CD8-positive, alpha-beta memory T cell (primary cell): ENCODE measurements around the gene TSPAN18. TPM values are rescaled to one million over a fixed set of nuclear protein-coding genes. Genes with fewer than 3 reads are reported as not detected.

Source experiments
- CTCF ChIA-PET: fragments of 350-600 bp; sonication (Branson Sonifier 250); formaldehyde crosslinking; loops from one replicate; lab custom pipeline; 2021; ENCODE audit warnings: antibody characterized with exemption; lab: Charles Lee
- POLR2A ChIA-PET: fragments of 350-600 bp; sonication (Branson Sonifier 250); formaldehyde crosslinking; loops from one replicate; lab custom pipeline; 2021; ENCODE audit warnings: antibody characterized with exemption; lab: Charles Lee
- DNase-seq, 5 donors: peaks; one replicate each; pipeline versions ENCODE4 v3.0.0 to v3.0.0-alpha.2; 2020 to 2022; ENCODE audit warnings: mixed read lengths in 1 of 5
- H3K27ac ChIP-seq: one replicate; pipeline ENCODE4 v1.7.0; 2013; ENCODE audit warnings: low read depth, mild to moderate bottlenecking, low read length, moderate library complexity
- H3K27me3 ChIP-seq: 2 replicates; pipeline ENCODE4 v1.7.0; 2013; ENCODE audit warnings: low read length, mild to moderate bottlenecking; ENCODE audit not compliant: insufficient read depth, poor library complexity, severe bottlenecking
- H3K36me3 ChIP-seq: 2 replicates; pipeline ENCODE4 v1.7.0; 2013; ENCODE audit warnings: mild to moderate bottlenecking, low read length, moderate library complexity; ENCODE audit not compliant: insufficient read depth
- H3K4me1 ChIP-seq: 2 replicates; pipeline ENCODE4 v1.7.0; 2013; ENCODE audit warnings: mild to moderate bottlenecking, low read length, moderate library complexity; ENCODE audit not compliant: insufficient read depth
- H3K4me3 ChIP-seq: 2 replicates; pipeline ENCODE4 v1.7.0; 2013; ENCODE audit warnings: mild to moderate bottlenecking, low read length
- H3K9me3 ChIP-seq: 2 replicates; pipeline ENCODE4 v1.7.0; 2013; ENCODE audit warnings: mild to moderate bottlenecking, low read length
- H3K27ac Mint-ChIP-seq, 8 donors: one replicate each; pipeline ENCODE4 v1.8.0; 2020 to 2021; ENCODE audit warnings: mixed read lengths in 8 of 8, mild to moderate bottlenecking in 6 of 8, inconsistent platforms in 3 of 8, moderate library complexity in 3 of 8
- H3K27me3 Mint-ChIP-seq, 2 donors: one replicate each; pipeline ENCODE4 v1.8.0; 2020 to 2021; ENCODE audit warnings: mixed read lengths in 2 of 2, mild to moderate bottlenecking in 1 of 2, moderate library complexity in 1 of 2
- H3K36me3 Mint-ChIP-seq, 3 donors: one replicate each; pipeline ENCODE4 v1.8.0; 2020 to 2021; ENCODE audit warnings: mixed read lengths in 3 of 3, inconsistent platforms in 1 of 3, mild to moderate bottlenecking in 1 of 3
- H3K4me1 Mint-ChIP-seq, 3 donors: one replicate each; pipeline ENCODE4 v1.8.0; 2020 to 2021; ENCODE audit warnings: mixed read lengths in 3 of 3, inconsistent platforms in 1 of 3, mild to moderate bottlenecking in 1 of 3
- H3K4me3 Mint-ChIP-seq, 7 donors: one replicate each; pipeline ENCODE4 v1.8.0; 2020 to 2021; ENCODE audit warnings: mixed read lengths in 7 of 7, mild to moderate bottlenecking in 6 of 7, moderate library complexity in 4 of 7, inconsistent platforms in 2 of 7
- H3K9me3 Mint-ChIP-seq, 5 donors: one replicate each; pipeline ENCODE4 v1.8.0; 2020 to 2022; ENCODE audit warnings: mixed read lengths in 5 of 5, mild to moderate bottlenecking in 3 of 5, moderate library complexity in 2 of 5, inconsistent platforms in 1 of 5
- polyA plus RNA-seq: library from polyadenylated mRNA; unstranded; fragments of 300-500 nt; fragmentation: Illumina TruSeq; gene quantifications from one replicate; pipeline ENCODE4 v1.2.3, GENCODE V29; 2021
- total RNA-seq, 2 experiments: library from RNA; stranded (reverse); gene quantifications; one replicate each; pipeline ENCODE4 v1.2.3, GENCODE V29; 2021

The TSPAN18 gene
- total and polyA plus RNA-seq, 3 experiments from 2014 or later: 0.60 to 15.1 (median 1.2) TPM

DNA sequence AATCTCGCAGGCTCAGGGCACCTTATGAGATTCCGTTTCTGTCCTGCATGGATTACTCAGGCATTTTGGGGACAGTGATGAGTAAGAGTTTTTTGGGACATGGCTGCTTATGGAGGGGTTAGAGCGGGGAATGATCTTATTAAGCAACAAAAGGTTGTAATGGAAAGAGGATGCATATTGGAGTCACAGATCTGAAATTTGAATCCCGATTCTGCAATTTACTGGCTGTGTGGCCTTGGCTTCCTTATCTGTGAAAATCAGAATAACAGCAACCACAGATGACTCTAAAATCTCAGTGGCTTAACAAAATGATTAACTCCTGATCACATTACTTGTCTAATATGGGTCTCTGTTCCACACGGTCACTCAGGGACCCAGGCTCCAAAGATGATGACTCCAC lies 5.8 kb downstream of the TSPAN18 start:
- POLR2A ChIA-PET: no interaction called here
- Histone ChIP-seq H3K9me3 (no peaks in the 10 kb centered on the region), H3K27me3 (peaks cover 7% of the 10 kb centered on the region), H3K27ac (no peak overlapping the region), H3K4me1 (peaks cover 34% of the 10 kb centered on the region), H3K4me3 (no peak overlapping the region), H3K36me3 (no peaks in the 10 kb centered on the region)
- H3K27ac Mint-ChIP-seq: peak overlapping the region in 1 of 8 donors; percentile 48
- H3K4me1 Mint-ChIP-seq: peaks cover 34 to 65% (median 45%) of the 10 kb centered on the region in 3 donors
- H3K27me3 Mint-ChIP-seq: peaks cover 10 to 15% of the 10 kb centered on the region in 2 donors
- H3K36me3 Mint-ChIP-seq: peaks cover 0 to 6% (median 2%) of the 10 kb centered on the region in 3 donors
- no peaks in the 10 kb centered on the region for H3K9me3 Mint-ChIP-seq
- CTCF ChIA-PET: no interaction called here
- DNase-seq: no peak
- H3K4me3 Mint-ChIP-seq: no peak overlapping the region

DNA sequence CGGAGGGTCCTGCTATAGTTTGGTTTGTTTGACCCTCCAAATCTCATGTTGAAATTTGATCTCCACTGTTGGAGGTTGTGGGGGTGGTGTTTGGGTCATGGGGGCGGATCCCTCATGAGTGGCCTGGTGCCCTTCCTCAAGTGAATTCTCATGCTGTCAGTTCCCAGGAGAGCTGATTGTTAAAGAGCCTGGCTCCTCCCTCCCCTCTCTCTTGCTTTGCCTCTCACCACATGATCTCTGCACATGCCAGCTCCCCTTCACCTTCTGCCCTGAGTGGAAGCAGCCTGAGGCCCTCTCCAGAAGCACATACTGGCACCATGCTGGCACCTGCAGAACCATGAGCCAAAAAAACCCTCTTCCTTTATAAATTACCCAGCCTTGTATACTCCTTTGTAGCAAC lies 7.1 kb downstream of the TSPAN18 start:
- Mint-ChIP-seq H3K27me3 (peaks cover 0 to 6% of the 10 kb centered on the region in 2 donors), H3K27ac (peak overlapping the region in 1 of 8 donors; percentile 48), H3K36me3 (peaks cover 0 to 11% (median 5%) of the 10 kb centered on the region in 3 donors), H3K4me1 (peaks cover 26 to 58% (median 35%) of the 10 kb centered on the region in 3 donors), H3K9me3 (no peaks in the 10 kb centered on the region), H3K4me3 (no peak overlapping the region)
- DNase-seq: no peak
- Histone ChIP-seq H3K27ac (no peak overlapping the region), H3K4me1 (peaks cover 27% of the 10 kb centered on the region), H3K27me3 (no peaks in the 10 kb centered on the region), H3K4me3 (no peak overlapping the region), H3K9me3 (no peaks in the 10 kb centered on the region), H3K36me3 (no peaks in the 10 kb centered on the region)
- POLR2A ChIA-PET: no interaction called here
- CTCF ChIA-PET: no interaction called here

DNA sequence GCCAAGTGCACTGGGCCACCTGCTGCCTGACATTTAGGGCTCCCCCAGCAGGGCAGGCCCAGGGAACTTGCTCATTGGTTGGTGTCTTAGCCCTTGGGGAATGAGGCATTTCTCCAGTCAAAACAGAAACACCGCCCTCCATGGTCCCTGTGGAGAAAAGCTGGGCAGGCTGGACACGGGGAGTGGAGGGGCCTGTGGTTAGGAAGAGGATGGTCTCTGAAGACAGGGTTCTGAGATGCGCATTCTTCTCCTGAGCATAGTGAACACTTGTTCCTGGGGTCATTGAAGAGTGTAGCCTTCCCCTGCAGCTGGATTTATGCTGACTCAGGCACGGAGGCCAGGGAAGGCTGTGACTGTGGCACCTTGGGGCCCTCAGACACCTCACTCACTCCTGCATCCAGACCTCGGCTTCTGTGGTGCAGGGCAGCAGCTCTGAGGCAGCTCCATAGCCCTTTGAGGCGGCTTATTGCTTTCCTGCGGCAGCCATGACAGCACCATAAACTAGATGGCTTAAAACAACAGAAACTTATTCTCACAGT lies 8.2 kb downstream of the TSPAN18 start:
- H3K27me3 Mint-ChIP-seq: peaks cover 2 to 4% of the 10 kb centered on the region in 2 donors
- H3K9me3 ChIP-seq: no peaks in the 10 kb centered on the region
- peak overlapping the region in 1 of 8 donors; percentile 64 for H3K27ac Mint-ChIP-seq
- CTCF ChIA-PET: no interaction called here
- peaks cover 18 to 47% (median 25%) of the 10 kb centered on the region in 3 donors for H3K4me1 Mint-ChIP-seq
- H3K4me3 ChIP-seq: no peak overlapping the region
- peaks cover 17% of the 10 kb centered on the region for H3K4me1 ChIP-seq
- H3K36me3 ChIP-seq: no peaks in the 10 kb centered on the region
- no peaks in the 10 kb centered on the region for H3K27me3 ChIP-seq
- DNase-seq: no peak
- POLR2A ChIA-PET: no interaction called here
- H3K4me3 Mint-ChIP-seq: no peak overlapping the region
- no peaks in the 10 kb centered on the region for H3K9me3 Mint-ChIP-seq
- H3K36me3 Mint-ChIP-seq: peaks cover 0 to 11% (median 5%) of the 10 kb centered on the region in 3 donors
- no peak overlapping the region for H3K27ac ChIP-seq

DNA sequence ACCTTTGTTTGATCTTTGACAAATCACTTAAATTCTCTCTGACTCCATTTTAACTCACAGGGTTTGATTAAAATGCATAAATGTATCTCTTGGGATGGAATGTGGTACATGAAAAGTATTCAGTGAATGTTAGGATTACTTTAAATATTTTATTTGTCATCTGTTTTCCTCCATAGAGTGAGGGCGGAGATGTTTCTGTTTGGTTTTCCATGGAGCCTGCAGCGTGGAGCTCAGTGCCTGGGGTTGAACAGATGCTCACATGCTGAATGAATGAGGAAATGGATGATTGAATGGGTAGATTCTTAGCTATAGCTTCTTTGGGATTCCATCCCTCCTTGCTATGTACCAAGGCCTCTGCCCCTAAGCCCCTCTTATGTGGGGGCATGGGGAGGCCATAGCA lies 10.0 kb downstream of the TSPAN18 start:
- POLR2A ChIA-PET: no interaction called here
- Mint-ChIP-seq H3K36me3 (peaks cover 0 to 11% (median 5%) of the 10 kb centered on the region in 3 donors), H3K9me3 (no peaks in the 10 kb centered on the region), H3K27ac (peak overlapping the region in 1 of 8 donors; percentile 23), H3K4me1 (peaks cover 13 to 35% (median 19%) of the 10 kb centered on the region in 3 donors), H3K27me3 (peaks cover 2 to 4% of the 10 kb centered on the region in 2 donors), H3K4me3 (no peak overlapping the region)
- H3K27me3 ChIP-seq: no peaks in the 10 kb centered on the region
- H3K36me3 ChIP-seq: no peaks in the 10 kb centered on the region
- no peak for DNase-seq
- H3K27ac ChIP-seq: no peak overlapping the region
- H3K9me3 ChIP-seq: no peaks in the 10 kb centered on the region
- CTCF ChIA-PET: interaction anchor here (1.1 kb wide), 1 partner anchor 37 kb away, joined by 3 read pairs; no protein-coding TSS in a partner anchor
- peaks cover 13% of the 10 kb centered on the region for H3K4me1 ChIP-seq
- no peak overlapping the region for H3K4me3 ChIP-seq

DNA sequence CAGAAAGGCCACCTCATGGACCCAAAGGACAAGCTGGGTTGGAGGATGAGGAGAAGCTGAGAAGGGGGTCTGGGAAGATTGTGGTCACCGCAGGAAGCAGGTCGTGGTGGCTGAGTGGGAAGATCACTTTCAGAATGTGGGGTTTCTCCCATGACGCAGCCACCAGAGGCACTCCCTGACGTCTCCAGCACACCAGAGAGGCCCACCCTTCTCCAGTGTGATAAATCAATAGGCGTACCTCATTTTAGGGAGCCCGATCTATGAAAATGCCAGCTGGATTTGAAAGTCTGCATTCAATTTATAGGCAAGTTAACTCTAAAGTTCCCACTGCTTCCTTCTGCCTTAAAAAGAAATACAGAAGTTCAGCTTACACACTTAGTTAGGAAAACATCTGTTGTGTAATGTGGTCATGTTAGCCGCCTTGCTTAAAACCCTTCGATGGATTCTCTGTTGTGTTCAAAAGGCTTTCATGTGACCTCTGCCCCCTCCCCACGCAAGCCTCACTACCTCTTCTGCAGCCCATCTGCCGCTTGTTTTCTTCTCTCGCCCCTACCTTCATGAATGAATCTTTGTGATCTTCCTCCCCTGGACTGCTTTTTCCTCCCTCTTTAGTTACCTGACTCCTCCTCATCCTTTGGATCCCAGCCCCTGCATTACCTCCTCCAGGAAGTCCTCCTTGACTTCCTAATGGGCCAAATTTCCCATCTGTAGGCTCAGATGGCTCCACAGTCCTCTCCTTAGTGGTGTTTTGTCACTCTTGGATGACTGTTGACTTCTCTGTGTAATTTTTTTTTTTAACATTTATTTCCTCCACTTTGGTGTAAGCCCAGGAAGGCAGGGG lies 10.7 kb downstream of the TSPAN18 start:
- Mint-ChIP-seq H3K27ac (peak overlapping the region in 3 of 8 donors; percentile 5 to 59 (median 23)), H3K36me3 (peaks cover 0 to 11% (median 5%) of the 10 kb centered on the region in 3 donors), H3K9me3 (no peaks in the 10 kb centered on the region), H3K4me3 (no peak overlapping the region), H3K4me1 (peaks cover 12 to 31% (median 19%) of the 10 kb centered on the region in 3 donors), H3K27me3 (peaks cover 2 to 4% of the 10 kb centered on the region in 2 donors)
- ChIA-PET CTCF (interaction anchor here (1.1 kb wide), 1 partner anchor 36 kb away, joined by 3 read pairs; no protein-coding TSS in a partner anchor), POLR2A (no interaction called here)
- Histone ChIP-seq H3K36me3 (no peaks in the 10 kb centered on the region), H3K27me3 (no peaks in the 10 kb centered on the region), H3K9me3 (no peaks in the 10 kb centered on the region), H3K4me3 (no peak overlapping the region), H3K4me1 (peaks cover 13% of the 10 kb centered on the region), H3K27ac (no peak overlapping the region)
- no peak for DNase-seq

DNA sequence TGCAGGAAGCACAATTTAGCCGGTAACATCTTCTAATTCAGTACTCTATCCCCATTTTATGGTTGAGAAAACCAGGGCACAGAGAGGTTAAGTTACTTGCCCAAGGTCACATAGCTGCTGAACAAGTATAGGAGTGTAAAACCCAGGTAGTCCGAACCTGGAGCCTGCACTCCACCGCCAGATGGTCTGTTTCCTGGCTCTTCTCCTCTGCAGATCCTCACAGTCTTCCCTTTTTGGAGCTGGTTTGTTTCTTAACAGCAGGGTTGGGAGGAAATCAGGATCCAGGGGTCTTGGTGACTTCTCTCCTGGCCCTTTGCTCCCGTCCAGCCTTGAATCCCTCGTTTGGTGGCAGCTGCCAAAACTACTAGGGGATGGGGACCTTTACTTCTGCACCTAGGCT lies 12.0 kb downstream of the TSPAN18 start:
- POLR2A ChIA-PET: no interaction called here
- DNase-seq: no peak
- Mint-ChIP-seq H3K27ac (no peak overlapping the region), H3K36me3 (peaks cover 0 to 11% (median 5%) of the 10 kb centered on the region in 3 donors), H3K4me3 (no peak overlapping the region), H3K27me3 (peaks cover 3 to 4% of the 10 kb centered on the region in 2 donors), H3K9me3 (no peaks in the 10 kb centered on the region), H3K4me1 (peaks cover 8 to 22% (median 19%) of the 10 kb centered on the region in 3 donors)
- H3K27me3 ChIP-seq: no peaks in the 10 kb centered on the region
- H3K36me3 ChIP-seq: no peaks in the 10 kb centered on the region
- no peak overlapping the region for H3K4me3 ChIP-seq
- CTCF ChIA-PET: interaction anchor here (2.2 kb wide), 1 partner anchor 37 kb away, joined by 7 read pairs; no protein-coding TSS in a partner anchor
- H3K4me1 ChIP-seq: peaks cover 9% of the 10 kb centered on the region
- H3K9me3 ChIP-seq: no peaks in the 10 kb centered on the region
- H3K27ac ChIP-seq: no peak overlapping the region

DNA sequence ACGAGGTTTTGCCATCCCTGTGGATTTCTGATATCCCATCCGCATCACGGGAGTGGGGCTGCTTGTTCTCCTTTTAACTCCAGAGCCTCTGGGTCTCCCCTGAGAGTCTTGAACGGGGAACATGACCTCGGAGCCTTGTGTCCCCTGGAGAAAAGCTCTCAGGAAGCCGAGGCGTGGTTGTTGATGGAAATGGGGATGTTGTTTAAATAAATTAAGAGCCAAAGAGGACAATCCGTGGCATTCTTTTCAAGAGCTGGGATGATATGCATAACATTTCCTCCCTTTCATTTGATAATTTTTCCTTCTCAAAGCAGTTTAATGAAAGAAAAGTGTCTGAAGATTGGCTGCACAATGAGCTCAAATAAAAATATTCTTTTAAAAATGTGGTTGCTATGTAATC lies 14.2 kb downstream of the TSPAN18 start:
- Mint-ChIP-seq H3K27me3 (peaks cover 0 to 3% of the 10 kb centered on the region in 2 donors), H3K4me1 (peaks cover 10 to 26% (median 14%) of the 10 kb centered on the region in 3 donors), H3K36me3 (peaks cover 0 to 13% (median 5%) of the 10 kb centered on the region in 3 donors), H3K9me3 (no peaks in the 10 kb centered on the region), H3K27ac (peak overlapping the region in 1 of 8 donors; percentile 56), H3K4me3 (no peak overlapping the region)
- no peak overlapping the region for H3K4me3 ChIP-seq
- no peak for DNase-seq
- POLR2A ChIA-PET: no interaction called here
- CTCF ChIA-PET: no interaction called here
- H3K9me3 ChIP-seq: no peaks in the 10 kb centered on the region
- peaks cover 12% of the 10 kb centered on the region for H3K4me1 ChIP-seq
- H3K27me3 ChIP-seq: no peaks in the 10 kb centered on the region
- H3K36me3 ChIP-seq: no peaks in the 10 kb centered on the region
- H3K27ac ChIP-seq: no peak overlapping the region

DNA sequence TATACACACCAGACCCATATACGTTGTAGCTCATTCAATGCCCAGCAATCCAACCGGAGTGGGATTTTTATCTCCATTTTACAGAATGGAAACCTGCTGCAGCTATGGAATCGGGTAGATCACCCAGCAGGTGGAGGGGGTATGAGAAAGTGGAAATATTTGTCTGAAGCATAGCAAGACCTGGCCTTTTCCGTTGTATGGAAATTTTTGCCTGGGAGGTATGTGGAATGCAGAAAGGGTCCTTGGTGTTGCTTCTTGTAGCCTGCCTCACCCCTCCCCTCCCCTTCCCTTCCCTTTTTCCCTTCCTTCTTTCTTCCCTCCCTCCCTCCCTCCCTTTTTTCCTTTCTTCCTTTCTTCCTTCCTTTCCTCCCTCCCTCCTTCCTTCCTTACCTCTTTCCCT lies 15.2 kb downstream of the TSPAN18 start:
- Histone ChIP-seq H3K27me3 (no peaks in the 10 kb centered on the region), H3K4me3 (no peak overlapping the region), H3K27ac (no peak overlapping the region), H3K9me3 (no peaks in the 10 kb centered on the region), H3K4me1 (peaks cover 22% of the 10 kb centered on the region), H3K36me3 (no peaks in the 10 kb centered on the region)
- ChIA-PET POLR2A (interaction anchor here (0.5 kb wide), 1 partner anchor 217 kb away, joined by 3 read pairs; no protein-coding TSS in a partner anchor), CTCF (no interaction called here)
- Mint-ChIP-seq H3K27ac (no peak overlapping the region), H3K4me3 (no peak overlapping the region), H3K36me3 (peaks cover 0 to 10% (median 5%) of the 10 kb centered on the region in 3 donors), H3K9me3 (no peaks in the 10 kb centered on the region), H3K4me1 (peaks cover 8 to 23% (median 18%) of the 10 kb centered on the region in 3 donors), H3K27me3 (peaks cover 0 to 3% of the 10 kb centered on the region in 2 donors)
- no peak for DNase-seq
